Esophagus squamous epithelium (tissue), 5 donors: ENCODE results near the gene RORC. TPM values are rescaled to one million over a fixed set of nuclear protein-coding genes. Genes with fewer than 3 reads are reported as not detected.
"Not testable (repeated sequence)": the region's sequence is repeated elsewhere in the genome, so short reads cannot be mapped to it uniquely, and the experiment has no call there.

Source experiments
- DNase-seq: peaks from one replicate; lab custom pipeline; 2025; lab: John Stamatoyannopoulos, UW
- H3K27ac ChIP-seq, 4 donors: fragments of 200-600 bp; sonication (generic); one replicate each; pipeline ENCODE4 v1.5.1; 2016 to 2019; ENCODE audit warnings: mild to moderate bottlenecking in 1 of 4
- H3K27me3 ChIP-seq, 4 donors: fragments of 200-600 bp; sonication (generic); 1 replicate in 3 of 4; 2 replicates in 1 of 4; pipeline versions ENCODE4 v1.5.1 to v1.6.0; 2017 to 2021; ENCODE audit warnings: antibody characterized with exemption in 1 of 4
- H3K36me3 ChIP-seq, 3 donors: fragments of 200-600 bp; sonication (generic); one replicate each; pipeline ENCODE4 v1.5.1; 2016 to 2019
- H3K4me1 ChIP-seq, 3 donors: fragments of 200-600 bp; sonication (generic); one replicate each; pipeline ENCODE4 v1.5.1; 2017 to 2019
- H3K4me3 ChIP-seq, 4 donors: fragments of 200-600 bp; sonication (generic); 1 replicate in 3 of 4; 2 replicates in 1 of 4; pipeline ENCODE4 v1.5.1; 2016 to 2019; ENCODE audit warnings: mild to moderate bottlenecking in 2 of 4, moderate library complexity in 1 of 4
- H3K9me3 ChIP-seq, 3 donors: fragments of 200-600 bp; sonication (generic); one replicate each; pipeline ENCODE4 v1.5.1; 2016 to 2019
- CTCF ChIP-seq, 6 experiments: fragments of 450-650 bp in 4 of 6; fragments of 200-600 bp in 2 of 6; sonication (generic) in 2 of 6; IDR thresholded peaks; one replicate each; pipeline ENCODE4 v1.5.1; 2016 to 2019; ENCODE audit warnings: antibody characterized with exemption in 6 of 6, mild to moderate bottlenecking in 4 of 6, moderate library complexity in 4 of 6
- POLR2A ChIP-seq, 4 donors: fragments of 450-650 bp; IDR thresholded peaks; one replicate each; pipeline ENCODE4 v1.6.1; 2017; ENCODE audit warnings: antibody characterized with exemption in 4 of 4, mild to moderate bottlenecking in 4 of 4, moderate library complexity in 3 of 4
- WGBS, 2 donors: methylation state at CpG; one replicate each; pipeline ENCODE4 v1.1.5; 2018; 5-methylcytosine and 5-hydroxymethylcytosine counted together
- intact Hi-C: fragments of 100-400 bp; cut with DNase I; formaldehyde crosslinking; loops from one replicate; pipeline ENCODE4 v1.15.0; 2022
- total RNA-seq, 4 donors: library from RNA; depleted of rRNA; stranded (reverse); fragments of >200 nt; gene quantifications; one replicate each; pipeline ENCODE4 v1.1.0, GENCODE V29; 2016
- donor health status: DM: yes; HTN: yes; CAD: no.

Gene RORC
- total RNA-seq: 10 to 100 TPM in 1 of 4 donors, 1 to 10 TPM in 2, under 1 TPM in 1; 0.75 to 11.5 (median 5.3) TPM

GRCh38 chr1:151831605-151832004 is at the start of gene RORC:
Gene RORC, minus strand, starts transcription at chr1:151831802. Its CDS starts 38 bp downstream, at chr1:151831764.
- TF ChIP-seq CTCF (IDR thresholded peaks at IDR 0.05) (no peak), POLR2A (IDR thresholded peaks at IDR 0.05) (no peak)
- intact Hi-C loops: no loop called here
- peak within 1 kb of the TSS; percentile 45 to 78 (median 64) for H3K27ac ChIP-seq
- H3K4me3 ChIP-seq: peak within 1 kb of the TSS; percentile 13 to 58 (median 41)
- H3K4me1 ChIP-seq: peaks cover 14 to 60% (median 16%) of the 10 kb centered on the region in 3 donors
- WGBS, 2 donors: 55% methylated on average over 3 of the region's 5 CpGs; no CpG with 5 or more reads in 1 of the 2 donors
- no peaks in the 10 kb centered on the region for H3K27me3 ChIP-seq
- H3K9me3 ChIP-seq: no peaks in the 10 kb centered on the region
- DNase-seq: no peak
- H3K36me3 ChIP-seq: no peaks in the 10 kb centered on the region

DNA sequence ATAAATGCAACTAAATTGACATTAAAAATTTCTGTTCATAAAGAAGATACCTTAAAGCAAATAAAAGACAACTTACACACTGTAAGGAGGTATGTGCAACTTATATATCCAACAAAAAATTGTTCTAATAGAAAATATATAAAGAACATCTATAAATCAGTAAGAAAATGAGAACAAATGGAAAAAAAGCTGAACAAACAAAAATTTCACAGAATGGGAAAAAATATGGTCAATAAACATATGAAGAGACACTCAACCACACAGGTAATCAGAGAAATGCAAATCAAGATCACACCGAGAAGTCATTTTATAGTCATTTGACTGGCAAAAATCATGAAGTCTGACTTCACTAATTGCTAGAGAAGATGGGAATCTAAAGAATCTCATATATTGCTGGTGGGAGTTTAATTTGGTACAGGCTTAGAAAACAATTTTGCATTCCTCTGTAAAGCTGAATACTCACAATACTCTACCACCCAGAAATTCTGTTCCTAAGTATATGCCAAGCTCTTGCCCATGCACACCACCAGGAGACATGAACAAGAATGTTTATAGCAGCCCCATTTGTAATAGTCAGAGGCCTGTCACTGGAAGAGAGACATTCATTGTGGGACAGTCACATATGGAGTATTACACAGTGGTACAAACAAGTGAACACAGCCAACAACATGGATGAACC is 44.0 kb upstream of the RORC start:
- TF ChIP-seq CTCF (IDR thresholded peaks at IDR 0.05) (no peak), POLR2A (IDR thresholded peaks at IDR 0.05) (no peak)
- no peak for DNase-seq
- 83 to 96% methylated on average over 1 of the region's 1 CpG for WGBS, 2 donors
- intact Hi-C loops: no loop called here
- Histone ChIP-seq H3K4me1 (peaks cover 0 to 16% (median 0%) of the 10 kb centered on the region in 3 donors), H3K36me3 (peaks cover 0 to 36% (median 0%) of the 10 kb centered on the region in 3 donors), H3K27me3 (no peaks in the 10 kb centered on the region), H3K9me3 (no peaks in the 10 kb centered on the region), H3K27ac (no peak overlapping the region), H3K4me3 (no peak overlapping the region)

- Histone ChIP-seq H3K36me3 (peaks cover 0 to 28% (median 0%) of the 10 kb centered on the region in 3 donors), H3K4me1 (peaks cover 0 to 28% (median 0%) of the 10 kb centered on the region in 3 donors)
- H3K27ac ChIP-seq, H3K9me3 ChIP-seq, H3K4me3 ChIP-seq, intact Hi-C loops, H3K27me3 ChIP-seq, DNase-seq: not testable (repeated sequence)
- 71 to 86% methylated on average over 6 to 9 of the region's 9 CpGs for WGBS, 2 donors
Observed at GRCh38 chr1:151872776-151873175, 41.2 kb upstream of the RORC start.

DNA sequence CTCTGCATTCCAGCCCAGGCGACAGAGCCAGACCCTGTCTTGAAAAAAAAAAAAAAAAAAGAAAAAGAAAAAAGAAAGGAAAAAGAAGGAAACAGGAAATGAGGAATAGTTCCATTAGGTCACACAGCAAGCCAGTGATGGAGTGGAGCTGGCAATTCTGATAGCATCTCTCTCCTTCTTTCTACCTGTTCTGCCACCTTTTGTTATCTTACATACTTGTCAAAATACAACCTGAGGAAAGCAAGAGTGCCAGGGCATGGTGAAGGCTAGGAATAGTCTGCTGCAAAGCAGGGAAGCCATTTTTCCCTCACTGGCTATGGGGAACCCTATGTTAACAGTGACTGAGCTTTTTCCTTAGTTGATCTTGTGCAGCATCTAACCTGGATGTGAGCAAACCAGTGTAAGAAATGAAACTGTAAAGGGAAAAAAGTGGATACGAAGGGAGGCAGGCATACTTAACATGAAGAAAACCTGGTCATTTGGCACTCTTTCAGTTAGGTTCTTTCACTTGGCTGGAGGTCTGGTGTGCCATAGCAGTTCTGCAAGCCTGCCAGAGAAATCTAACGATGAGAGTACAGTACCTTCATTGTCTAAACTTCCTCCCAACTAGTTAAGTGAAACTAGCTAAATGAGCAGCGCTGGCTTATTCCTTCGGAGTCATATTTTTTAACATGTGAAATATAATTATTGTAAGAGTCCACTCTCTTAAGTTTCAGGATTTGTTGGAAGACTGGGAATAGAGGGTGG is 39.9 kb upstream of the RORC start:
- Histone ChIP-seq H3K4me3 (no peak overlapping the region), H3K9me3 (no peaks in the 10 kb centered on the region), H3K4me1 (peaks cover 0 to 32% (median 0%) of the 10 kb centered on the region in 3 donors), H3K27ac (no peak overlapping the region), H3K36me3 (peaks cover 0 to 23% (median 0%) of the 10 kb centered on the region in 3 donors), H3K27me3 (no peaks in the 10 kb centered on the region)
- intact Hi-C loops: no loop called here
- DNase-seq: no peak
- TF ChIP-seq CTCF (IDR thresholded peaks at IDR 0.05) (no peak), POLR2A (IDR thresholded peaks at IDR 0.05) (no peak)
- 38 to 52% methylated on average over 5 of the region's 5 CpGs for WGBS, 2 donors

DNA sequence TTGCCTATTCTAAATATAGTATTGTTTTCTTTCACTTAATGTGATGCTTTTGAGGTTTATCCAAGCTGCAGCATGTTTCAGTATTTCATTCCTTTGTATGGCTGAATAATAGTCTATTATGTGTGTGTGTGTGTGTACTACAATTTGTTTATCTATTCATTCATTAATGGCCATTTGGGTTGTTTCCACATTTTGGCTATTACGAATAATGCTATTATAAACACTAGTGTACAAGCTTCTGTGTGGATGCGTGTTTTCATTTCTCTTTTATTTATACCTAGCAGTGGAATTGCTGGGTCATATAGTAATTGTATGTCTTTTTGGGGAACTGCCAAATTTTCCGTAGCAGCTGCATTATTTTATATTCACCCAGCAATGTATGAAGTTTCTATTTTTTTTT is 36.9 kb upstream of the RORC start:
- Histone ChIP-seq H3K27me3 (no peaks in the 10 kb centered on the region), H3K27ac (no peak overlapping the region), H3K9me3 (no peaks in the 10 kb centered on the region), H3K4me3 (no peak overlapping the region), H3K4me1 (peaks cover 0 to 32% (median 0%) of the 10 kb centered on the region in 3 donors), H3K36me3 (peaks cover 0 to 4% (median 0%) of the 10 kb centered on the region in 3 donors)
- intact Hi-C loops: no loop called here
- WGBS, 2 donors: 14 to 26% methylated on average over 3 of the region's 3 CpGs
- TF ChIP-seq CTCF (IDR thresholded peaks at IDR 0.05): no peak
- no peak for DNase-seq
